ENCODE measurements around the gene LYVE1. TPM values are rescaled to one million over a fixed set of nuclear protein-coding genes. Genes with fewer than 3 reads are reported as not detected.

LYVE1 gene
- total RNA-seq, 1 experiment from 2014 or later, result not detected

GRCh38 chr11:10537600-10537999, 30.9 kb downstream of the LYVE1 start:
- TF ChIP-seq CTCF (conservative IDR thresholded peaks at IDR 0.05) (no peak), EZH2 (IDR thresholded peaks at IDR 0.05; ENCODE audit: low read depth) (no peak)
- no TSS peak for BruUV-seq (replicated peaks)

GRCh38 chr11:10534316-10534715, 34.1 kb downstream of the LYVE1 start:
- Histone ChIP-seq H3F3A (ENCODE audit: insufficient read depth, low read depth) (0 out of 2 replicates have a peak, but pooled peaks cover 7% of the 10 kb centered on the region), H3K4me1 (replicated peaks; ENCODE audit: insufficient read depth) (peaks cover 16% of the 10 kb centered on the region), H3K36me3 (ENCODE audit: low read depth) (peaks cover 5% of the 10 kb centered on the region; the same call in 1 of the 2 replicates), H3K9me3 (ENCODE audit: insufficient read depth, low read depth) (no peaks in the 10 kb centered on the region), H3K4me3 (no peak overlapping the region), H3K79me2 (ENCODE audit: low read depth) (peaks cover 18% of the 10 kb centered on the region), H3K9me2 (ENCODE audit: insufficient read depth) (no peaks in the 10 kb centered on the region), H2AFZ (no peak overlapping the region), H3K4me2 (no peak overlapping the region), H4K20me1 (ENCODE audit: insufficient read depth) (no peaks in the 10 kb centered on the region), H3K27me3 (ENCODE audit: insufficient read depth, low read depth) (no peaks in the 10 kb centered on the region), H3K27ac (no peak overlapping the region)
- POLR2A ChIA-PET (ENCODE audit: unreplicated experiment), result no interaction called here
- TF ChIP-seq EZH2 (IDR thresholded peaks at IDR 0.05; ENCODE audit: low read depth) (no peak), CTCF (conservative IDR thresholded peaks at IDR 0.05) (no peak)
- no peak for DNase-seq
- CTCF ChIA-PET, result no interaction called here
- intact Hi-C loops (cut with micrococcal nuclease; ENCODE audit: unreplicated experiment), result no loop called here
- no TSS peak for BruUV-seq (replicated peaks)

More at GRCh38 chr11:10537600-10537999, 30.9 kb downstream of the LYVE1 start:
- no peak overlapping the region for H3K4me2 ChIP-seq
- peaks cover 21% of the 10 kb centered on the region for H3K4me1 ChIP-seq (replicated peaks; ENCODE audit: insufficient read depth)
- DNase-seq, result no peak
- no peak overlapping the region for H3K4me3 ChIP-seq
- H3F3A ChIP-seq (ENCODE audit: insufficient read depth, low read depth), result no peaks in the 10 kb centered on the region
- intact Hi-C loops (cut with micrococcal nuclease; ENCODE audit: unreplicated experiment), result no loop called here
- no peaks in the 10 kb centered on the region for H3K9me3 ChIP-seq (ENCODE audit: insufficient read depth, low read depth)
- H3K27ac ChIP-seq, result no peak overlapping the region
- H3K79me2 ChIP-seq (ENCODE audit: low read depth), result peaks cover 29% of the 10 kb centered on the region
- H3K36me3 ChIP-seq (ENCODE audit: low read depth), result no peaks in the 10 kb centered on the region
- H3K9me2 ChIP-seq (ENCODE audit: insufficient read depth), result no peaks in the 10 kb centered on the region
- POLR2A ChIA-PET (ENCODE audit: unreplicated experiment), result interaction anchor here (0.5 kb wide), 1 partner anchor 60 kb away, joined by 4 read pairs; no protein-coding TSS in a partner anchor
- no peaks in the 10 kb centered on the region for H3K27me3 ChIP-seq (ENCODE audit: insufficient read depth, low read depth)
- CTCF ChIA-PET, result no interaction called here
- no peak overlapping the region for H2AFZ ChIP-seq
- H4K20me1 ChIP-seq (ENCODE audit: insufficient read depth), result no peaks in the 10 kb centered on the region

GRCh38 chr11:10533323-10533722, 35.1 kb downstream of the LYVE1 start:
- Histone ChIP-seq H3K79me2 (ENCODE audit: low read depth) (peaks cover 8% of the 10 kb centered on the region; the same call in 1 of the 2 replicates), H3K9me2 (ENCODE audit: insufficient read depth) (no peaks in the 10 kb centered on the region), H3K9me3 (ENCODE audit: insufficient read depth, low read depth) (no peaks in the 10 kb centered on the region), H3K4me1 (replicated peaks; ENCODE audit: insufficient read depth) (peaks cover 15% of the 10 kb centered on the region), H4K20me1 (ENCODE audit: insufficient read depth) (no peaks in the 10 kb centered on the region), H3K36me3 (ENCODE audit: low read depth) (peaks cover 14% of the 10 kb centered on the region; the same call in 1 of the 2 replicates), H2AFZ (no peak overlapping the region), H3F3A (ENCODE audit: insufficient read depth, low read depth) (0 out of 2 replicates have a peak, but pooled peaks cover 8% of the 10 kb centered on the region), H3K27ac (no peak overlapping the region), H3K4me2 (no peak overlapping the region), H3K4me3 (no peak overlapping the region), H3K27me3 (ENCODE audit: insufficient read depth, low read depth) (no peaks in the 10 kb centered on the region)
- POLR2A ChIA-PET (ENCODE audit: unreplicated experiment), result no interaction called here
- no peak for DNase-seq
- BruUV-seq (replicated peaks), result no TSS peak
- CTCF ChIA-PET, result no interaction called here
- TF ChIP-seq EZH2 (IDR thresholded peaks at IDR 0.05; ENCODE audit: low read depth) (no peak), CTCF (conservative IDR thresholded peaks at IDR 0.05) (no peak)
- intact Hi-C loops (cut with micrococcal nuclease; ENCODE audit: unreplicated experiment), result no loop called here
